Hematopoietic multipotent progenitor cell treated with erythropoietin and hydrocortisone succinate and interleukin-3 and kit ligand, for 17 days (in vitro differentiated cells): Measurements from ENCODE around the gene PARVA.

Experiments
- DNase-seq: peaks from one replicate; pipeline ENCODE4 v3.0.0-alpha.2; 2015; ENCODE audit warnings: low spot score

PARVA gene

DNA sequence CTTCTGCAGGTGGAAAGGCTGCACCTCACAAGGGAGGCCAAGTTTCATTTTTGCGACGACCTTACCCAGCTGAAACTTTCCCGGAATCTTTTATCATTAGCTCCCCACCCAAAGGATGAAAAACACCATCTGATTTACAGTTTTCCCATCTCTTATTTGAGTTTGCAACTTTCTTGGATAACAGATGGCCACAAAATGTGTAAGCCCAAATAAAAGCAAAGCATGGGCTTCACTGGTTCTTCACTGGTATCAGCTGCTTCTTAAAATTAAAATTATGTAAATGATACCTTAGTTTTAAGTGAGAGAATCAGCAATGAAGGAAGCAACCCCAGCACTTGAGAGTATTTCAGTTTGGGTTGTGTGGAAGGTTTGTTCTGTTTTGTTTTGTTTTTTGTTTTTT lies 55.8 kb downstream of the PARVA start:
- DNase-seq: no peak

DNA sequence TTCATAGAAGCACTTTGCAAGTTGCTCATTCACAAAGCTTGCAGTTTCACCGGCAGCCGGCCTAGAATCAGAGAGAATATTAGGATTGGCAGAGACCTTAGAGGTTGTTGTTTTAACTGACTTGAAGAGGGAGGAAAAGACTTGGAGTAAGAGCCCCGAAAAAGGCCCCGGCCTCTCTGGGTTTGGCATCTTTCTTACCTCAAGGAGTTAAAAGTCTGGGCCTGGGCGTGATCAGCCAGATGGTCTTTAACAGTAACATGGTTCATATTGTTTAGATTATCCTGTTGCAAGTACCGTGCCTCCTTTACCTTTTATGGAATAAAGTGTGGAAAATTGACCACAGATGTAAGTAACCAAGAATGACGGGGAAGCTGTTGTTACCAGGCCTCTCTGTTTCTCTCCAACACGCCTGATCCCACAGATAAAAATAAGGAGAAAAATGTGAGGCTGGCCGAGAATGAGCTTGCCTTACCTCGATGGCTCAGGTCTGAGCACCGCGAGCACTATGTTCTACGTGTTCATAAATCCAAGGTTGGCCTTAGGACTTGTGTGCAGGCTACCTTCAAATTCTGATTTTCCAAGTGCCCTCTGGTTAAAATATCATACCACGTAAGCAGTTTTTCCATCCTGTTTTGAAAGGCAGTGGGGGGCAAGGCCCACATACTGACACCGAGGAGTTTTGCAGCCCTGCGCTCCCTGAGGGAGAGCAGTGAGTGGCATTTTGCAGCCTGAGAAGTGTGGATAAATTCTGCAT lies 56.4 kb downstream of the PARVA start:
- no peak for DNase-seq

DNA sequence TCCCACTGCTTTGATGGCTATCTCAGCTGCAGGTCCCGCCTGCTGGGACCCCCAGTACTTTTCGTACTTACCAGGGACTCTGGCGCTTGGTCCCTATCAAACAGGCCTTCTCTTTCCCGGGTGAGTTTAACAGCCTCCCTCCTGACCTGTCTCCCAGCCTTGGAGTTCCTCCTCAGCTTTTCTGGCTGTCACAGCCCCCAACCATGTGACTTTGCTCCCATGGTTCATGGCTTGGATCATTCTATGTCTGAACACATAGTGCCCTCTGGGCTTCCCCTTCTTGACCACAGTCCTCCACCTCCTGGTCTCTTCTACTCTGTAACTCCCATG lies 56.9 kb downstream of the PARVA start:
- DNase-seq: no peak

DNA sequence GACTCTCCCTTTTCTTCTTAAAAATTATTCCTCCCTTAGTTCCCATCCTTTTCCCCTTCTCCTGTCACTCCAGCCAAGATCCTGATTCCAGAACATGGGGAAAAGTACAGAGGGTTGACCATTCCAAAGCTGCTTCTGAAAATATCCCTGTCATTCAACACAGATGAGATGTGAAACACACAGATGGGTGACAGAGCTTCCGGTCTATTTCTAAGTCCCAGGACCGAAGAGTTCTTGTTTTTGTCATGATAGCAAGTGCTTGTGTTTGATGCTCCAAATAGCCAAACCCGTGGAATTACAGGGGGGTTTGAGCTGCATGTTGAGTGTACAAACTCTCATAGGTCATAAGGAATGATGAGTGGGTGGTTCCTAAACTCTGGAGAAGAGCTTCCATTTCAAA lies 57.9 kb downstream of the PARVA start:
- DNase-seq: no peak

DNA sequence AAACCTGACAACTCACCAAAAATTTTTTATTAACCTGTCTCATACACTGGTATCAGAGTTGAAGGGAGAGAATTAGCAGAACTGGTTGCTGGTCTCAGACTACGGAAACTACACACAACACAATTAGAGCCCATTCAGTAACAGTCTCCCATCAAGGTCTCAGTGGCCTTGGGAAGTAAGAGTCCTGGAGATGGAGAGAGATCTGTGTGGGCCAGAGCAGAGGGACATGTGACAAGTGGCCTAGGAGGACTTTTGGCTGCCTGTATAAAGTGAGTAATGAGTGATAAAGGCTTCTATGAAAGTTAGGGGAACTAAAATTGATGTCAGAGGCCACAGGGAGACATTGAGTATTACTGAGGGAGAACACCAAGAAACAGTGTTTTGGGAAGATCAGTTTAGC lies 58.9 kb downstream of the PARVA start:
- DNase-seq: no peak

DNA sequence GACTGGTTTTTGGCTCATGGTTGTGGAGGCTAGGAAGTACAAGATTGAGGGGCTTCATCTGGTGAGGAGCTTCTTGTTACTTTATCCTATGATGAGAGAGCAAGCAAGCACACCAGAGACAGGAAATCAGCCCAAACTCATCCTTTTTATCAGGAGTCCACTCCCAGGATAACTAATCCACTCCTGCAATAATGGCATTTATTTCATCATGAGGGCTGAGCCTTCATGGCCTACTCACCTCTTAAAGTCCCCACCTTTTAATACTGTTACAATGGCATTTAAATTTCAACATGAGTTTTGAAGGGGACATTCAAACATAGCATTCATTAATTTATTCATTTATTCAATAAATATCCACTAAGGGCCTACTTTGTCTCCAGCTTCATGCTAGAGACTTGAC lies 60.9 kb downstream of the PARVA start:
- DNase-seq: no peak

DNA sequence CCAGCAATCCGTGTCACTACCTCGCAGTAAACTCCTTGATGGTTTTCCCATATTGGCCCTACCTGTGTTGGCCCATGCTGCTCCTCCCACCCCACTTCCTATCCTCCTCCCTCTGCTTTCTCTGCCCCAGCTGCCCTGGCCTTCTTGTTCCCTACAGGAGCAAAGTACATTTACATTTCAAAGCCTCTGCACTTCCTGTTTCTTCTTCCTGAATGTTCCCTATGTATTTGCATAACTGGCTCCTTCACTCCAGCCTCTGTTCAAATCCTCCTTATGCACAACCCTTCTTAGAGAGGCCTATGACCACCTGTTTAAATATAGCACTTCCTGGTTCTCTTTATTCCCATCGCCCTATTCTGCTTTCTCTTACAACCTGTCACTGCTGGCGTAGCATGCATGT lies 62.2 kb downstream of the PARVA start:
- no peak for DNase-seq

DNA sequence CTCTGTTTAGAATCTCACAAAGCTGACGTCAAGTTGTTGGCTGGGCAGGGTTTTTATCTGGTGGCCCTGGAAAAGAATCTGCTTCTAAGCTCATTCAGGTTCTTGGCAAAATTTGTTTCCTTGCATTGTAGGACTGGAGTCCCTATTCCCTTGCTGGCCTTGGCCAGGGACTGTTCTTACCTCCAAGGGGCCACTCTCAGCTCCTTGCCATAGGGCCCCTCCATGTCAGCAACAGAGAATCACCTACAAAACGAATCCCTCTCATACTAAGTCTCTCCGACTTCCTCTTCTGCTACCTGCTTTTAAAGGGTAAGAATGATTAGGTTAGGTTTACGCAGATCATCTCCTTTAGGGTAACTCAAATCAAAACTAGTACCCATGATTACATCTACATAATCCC lies 63.2 kb downstream of the PARVA start:
- no peak for DNase-seq

DNA sequence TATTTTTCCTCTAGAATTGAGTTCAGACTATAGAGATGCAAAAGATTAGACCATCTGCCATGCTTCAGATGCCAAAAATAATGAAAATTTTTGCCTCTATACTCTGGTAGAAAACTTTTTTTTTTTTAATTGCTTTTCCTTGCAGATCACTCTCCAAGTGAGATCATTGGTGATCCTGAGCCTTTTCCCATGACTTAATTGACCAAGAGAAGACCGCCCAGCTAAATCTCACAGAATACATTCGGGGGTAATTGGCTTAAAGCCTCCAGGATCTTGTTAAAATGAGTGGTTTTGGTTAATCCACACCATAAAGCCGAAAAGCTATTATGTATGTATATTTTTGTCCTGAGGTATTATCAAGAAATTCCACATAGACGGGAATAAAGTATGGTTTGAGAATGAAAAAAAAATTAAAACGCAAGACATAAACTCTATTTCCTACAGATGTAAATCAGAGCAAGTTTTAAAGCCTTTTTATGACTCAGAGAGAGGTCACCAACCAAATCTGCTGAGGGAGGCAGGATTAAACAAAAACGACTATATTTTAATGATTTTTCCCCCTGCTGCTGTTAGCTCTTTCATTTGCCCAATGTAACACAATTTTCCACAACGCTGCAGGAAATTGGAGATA lies 64.0 kb downstream of the PARVA start:
- DNase-seq: no peak

DNA sequence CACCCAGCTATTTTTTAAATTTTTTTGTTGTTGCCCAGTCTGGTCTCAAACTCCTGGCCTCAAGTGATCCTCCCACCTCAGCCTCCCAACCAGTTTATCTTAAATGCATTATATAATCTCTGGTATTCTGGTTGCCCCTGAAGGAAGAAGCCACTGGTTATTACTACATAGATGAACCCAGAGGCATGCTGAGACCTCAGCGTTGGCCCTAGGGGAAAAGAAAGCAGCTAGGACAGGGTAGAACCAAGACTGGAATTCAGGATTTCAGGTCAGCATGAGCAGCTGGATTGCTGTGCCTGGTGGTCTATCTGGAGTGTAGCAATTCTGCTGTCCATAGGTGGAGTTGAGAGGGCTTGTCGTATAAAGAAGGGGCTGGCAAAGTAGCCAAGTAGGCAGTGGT lies 67.2 kb downstream of the PARVA start:
- no peak for DNase-seq

DNA sequence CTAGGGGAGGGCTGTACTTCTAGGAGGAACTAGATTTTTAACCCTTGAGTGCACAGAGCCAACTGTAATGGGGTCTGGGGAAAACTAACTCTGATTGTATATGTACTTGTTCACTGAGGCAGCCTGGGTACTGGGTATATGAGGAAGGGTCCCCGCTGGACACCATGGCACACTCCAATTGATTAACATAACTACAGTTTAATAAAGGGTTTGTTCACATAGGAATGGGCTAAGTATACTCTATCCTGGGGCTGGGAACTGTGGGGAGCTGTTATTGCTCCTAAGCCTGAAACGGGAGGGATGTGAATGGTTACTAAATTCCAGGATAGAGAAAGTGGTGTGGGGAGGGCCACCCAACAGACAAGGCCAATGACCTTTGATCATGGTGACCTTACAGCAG lies 67.6 kb downstream of the PARVA start:
- no peak for DNase-seq

DNA sequence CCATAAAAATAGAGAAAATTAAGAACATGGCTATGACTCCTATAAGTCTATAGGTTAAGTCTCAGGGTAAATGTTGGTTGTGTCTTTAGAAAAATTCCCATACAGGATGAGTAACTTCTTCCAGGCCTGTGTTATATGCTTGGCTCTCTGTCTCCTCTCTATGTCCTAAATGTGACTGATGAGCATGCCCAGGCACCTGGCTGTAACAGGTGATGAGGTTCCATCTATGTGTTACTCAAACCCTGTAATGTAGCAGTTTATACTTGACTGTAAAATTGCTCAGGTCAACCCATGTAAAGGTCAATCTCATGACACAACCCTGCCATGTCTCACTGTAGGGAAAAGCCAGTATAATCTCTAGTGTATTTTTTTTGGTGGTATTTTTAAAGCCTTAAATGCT lies 69.5 kb downstream of the PARVA start:
- DNase-seq: no peak

DNA sequence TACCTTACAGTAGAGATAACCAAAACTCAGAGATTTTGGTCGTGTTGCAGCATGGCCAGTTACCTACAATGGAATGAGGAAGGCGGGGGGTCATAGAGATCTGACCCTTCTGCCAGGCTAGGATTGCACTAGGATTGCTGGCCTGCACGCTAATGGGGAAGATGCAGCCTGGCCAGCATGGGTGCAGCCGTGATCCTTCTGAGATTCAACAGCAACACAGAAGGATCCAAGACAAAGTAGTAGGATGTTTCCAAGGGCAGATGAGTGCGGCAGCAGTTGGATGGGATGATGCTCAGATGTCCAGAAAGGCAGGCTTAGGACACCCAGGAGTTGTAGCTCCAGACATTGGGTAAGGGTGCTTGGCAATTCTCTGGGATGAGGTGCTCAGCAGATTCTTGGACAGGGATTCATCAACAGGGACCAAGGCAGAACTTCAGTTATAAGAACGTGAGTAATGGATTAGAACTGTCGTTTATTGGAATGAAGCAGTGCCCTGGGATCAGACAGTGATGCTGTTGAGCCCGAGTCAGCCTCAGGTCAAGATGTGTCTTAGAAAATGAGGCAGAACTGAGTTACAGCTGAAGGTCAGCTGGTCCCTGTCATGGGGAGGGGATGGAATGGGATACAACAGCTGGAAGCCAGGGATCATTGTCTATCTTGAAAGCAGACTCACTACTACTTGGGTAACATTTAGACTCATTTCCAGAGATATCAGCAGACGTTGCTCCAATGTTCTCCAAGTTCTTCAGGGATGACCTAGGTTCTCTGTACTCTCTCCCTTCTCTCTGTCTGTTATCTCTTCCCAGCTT lies 71.0 kb downstream of the PARVA start:
- no peak for DNase-seq

DNA sequence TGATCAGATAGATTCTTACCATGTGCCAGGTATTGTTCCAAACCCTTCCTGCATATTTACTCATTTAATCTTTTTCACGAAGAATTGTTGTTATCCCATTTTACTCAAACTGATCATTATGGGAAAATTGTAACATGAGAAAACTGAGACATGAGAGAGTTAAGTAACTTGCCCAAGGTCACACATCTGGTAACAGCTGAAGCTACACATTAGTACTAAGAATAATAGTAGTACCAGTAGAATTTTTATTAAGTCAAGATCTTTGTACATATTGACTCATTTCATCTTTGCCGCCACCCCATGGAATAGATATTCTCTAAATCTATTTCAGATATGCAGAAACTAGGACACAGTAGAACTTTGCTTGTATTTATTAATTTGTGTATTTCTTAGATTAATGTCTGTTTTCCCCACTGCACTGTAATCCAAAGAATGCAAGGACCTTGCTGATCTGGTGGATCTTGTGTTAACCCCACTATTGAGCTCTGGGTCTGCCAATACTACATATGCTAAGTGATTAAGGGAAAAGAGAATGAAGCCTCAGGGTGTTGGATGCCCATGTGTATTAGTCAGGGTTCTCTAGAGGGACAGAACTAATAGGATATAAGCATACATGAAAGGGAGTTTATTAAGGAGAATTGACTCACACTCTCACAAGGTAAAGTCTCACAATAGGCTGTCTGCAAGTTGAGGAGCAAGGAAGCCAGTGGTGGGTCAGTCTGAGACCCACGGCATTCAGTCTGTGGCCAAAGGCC lies 72.8 kb downstream of the PARVA start:
- no peak for DNase-seq

DNA sequence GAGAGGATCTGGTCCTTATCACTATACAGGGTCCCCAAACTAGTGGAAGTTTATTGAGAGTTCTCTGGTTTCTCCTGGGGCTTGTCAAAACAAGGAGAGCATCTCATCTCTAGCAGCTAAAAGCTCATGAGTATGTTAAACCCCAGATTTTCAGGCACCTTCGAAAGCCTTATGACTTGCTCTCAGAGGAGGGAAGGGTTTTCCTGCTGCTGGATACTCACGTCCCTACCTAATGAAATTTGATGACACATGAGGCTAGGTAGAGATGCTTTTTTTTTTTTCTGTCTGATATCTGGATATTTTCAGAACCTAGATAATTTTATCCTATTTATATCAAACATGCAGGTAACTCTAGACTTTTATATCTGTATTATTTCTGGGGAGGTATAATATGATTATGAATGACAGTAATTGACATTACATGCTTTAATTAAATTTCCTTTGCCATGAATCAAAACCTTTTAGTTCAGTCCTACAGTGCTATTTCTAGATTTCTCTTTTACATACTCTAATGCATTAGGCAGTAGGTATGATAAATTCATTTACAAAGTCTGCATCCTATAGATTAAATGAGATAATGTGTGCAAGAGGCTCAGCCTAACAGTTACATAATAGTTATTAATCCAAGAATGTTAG lies 73.9 kb downstream of the PARVA start:
- DNase-seq: no peak

DNA sequence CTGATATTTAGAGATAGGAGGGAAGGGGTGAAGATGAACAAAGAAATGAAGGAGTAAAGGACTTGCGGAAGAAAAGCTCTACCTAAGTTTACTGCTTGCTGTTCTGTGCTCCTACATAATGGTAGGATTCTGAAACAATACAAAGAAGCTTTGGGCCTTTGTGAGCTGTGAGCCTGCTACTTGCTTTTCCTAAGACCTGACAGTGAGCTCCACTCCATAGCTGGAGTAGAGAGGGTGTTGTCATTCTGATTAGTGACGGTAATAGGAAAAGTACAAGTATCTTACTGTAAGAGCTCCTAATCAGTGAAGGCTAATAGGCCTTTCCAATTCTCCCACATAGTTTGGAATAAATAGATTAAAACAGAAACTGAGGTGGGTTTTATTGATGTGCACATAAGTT lies 75.9 kb downstream of the PARVA start:
- no peak for DNase-seq

DNA sequence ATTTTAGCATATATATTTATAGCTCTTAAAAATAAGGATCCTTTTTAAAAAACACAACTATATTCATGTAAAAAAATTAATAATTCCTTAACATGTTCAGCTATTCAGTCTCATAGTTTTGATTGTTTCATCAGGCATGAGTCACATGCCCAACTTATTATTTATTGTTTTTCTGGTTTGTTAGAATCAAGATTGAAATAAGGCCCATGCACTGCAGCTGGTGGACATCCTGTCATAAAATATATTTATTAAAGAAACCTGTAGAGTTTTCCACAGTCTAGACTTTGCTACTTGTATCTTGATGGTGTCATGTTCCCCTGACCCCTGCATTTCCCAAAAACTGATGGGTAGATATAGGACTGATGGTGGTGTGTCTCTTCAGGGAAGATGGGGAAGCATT lies 77.4 kb downstream of the PARVA start:
- no peak for DNase-seq

DNA sequence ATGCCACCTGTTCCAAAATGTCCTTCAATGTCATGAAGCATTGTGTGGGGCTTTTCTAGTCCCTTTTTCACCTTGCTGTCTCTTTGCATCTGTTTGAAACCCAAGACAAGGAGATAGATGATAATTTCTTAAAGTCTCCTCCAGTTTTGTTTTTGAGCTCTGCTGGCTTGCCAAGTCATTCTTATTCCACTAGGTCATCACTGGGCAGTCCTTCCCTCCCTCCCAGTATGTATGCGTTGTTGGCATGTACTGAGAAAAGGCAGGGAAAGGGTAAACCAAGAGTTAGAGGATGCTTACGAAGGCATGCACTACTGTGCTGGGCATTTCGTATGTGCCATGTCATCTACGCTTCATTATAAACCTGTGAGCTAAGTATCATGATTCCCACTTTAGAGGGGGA lies 78.6 kb downstream of the PARVA start:
- DNase-seq: no peak

DNA sequence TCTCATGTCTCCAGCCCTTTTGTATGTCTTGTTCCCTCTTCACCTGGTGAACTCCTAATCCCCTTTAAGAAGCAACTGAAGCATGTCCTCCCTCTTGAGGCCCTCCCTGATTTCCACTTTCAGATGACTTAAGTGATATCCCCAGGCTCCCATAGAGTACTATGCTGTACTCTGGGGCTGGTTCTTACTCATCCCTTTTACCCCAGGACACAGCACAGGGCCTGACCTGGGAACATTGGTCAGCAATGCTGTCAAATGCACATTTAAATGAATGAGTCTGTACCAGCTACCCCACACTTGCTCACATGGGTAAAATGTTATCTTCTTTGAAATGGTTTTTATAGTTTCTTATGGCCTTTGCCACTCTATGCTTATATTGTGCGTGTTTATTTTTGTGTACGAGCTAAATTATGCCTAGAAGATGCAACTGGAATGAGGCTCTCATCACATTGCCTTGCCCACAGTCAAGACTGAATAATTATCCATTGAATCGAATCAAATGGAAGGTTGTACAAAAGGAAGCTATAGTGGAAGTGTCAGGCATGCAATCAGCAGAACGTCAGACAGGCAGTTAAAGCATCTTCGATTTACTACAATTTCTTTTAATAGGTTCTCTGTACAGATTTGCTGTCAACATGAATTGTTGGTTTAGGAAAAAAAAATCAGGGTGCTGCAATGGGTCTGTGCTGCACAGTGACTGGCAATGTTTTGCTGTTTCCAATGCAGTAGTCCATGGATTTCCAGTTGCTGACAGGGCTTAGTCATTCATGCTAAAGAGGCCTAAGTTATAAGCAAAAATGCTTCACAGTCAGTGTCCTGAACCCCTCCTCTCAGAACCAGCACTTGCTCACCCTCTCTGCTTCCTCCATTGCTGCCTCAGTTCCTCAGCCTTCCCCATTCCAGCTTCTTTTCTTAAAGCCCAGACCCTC lies 79.5 kb downstream of the PARVA start:
- no peak for DNase-seq

DNA sequence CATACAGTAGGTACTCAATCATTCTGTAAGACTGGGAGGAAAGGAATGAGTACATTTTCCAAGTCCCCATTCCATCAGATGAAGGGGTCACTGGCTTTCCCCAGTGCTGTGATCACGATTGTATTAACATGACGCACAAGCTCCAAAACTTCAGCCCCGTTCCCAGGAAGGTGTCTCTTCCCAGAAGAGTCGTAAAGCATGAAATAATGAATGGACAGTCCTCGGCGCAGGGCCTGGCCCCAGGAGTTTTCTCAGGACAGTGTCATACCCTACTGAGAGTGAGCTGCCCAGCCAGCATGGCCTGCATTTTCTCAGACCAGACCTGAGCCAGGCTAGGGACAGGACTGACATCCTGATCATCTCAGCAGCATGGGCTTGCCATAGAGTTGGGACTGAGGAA lies 80.7 kb downstream of the PARVA start:
- no peak for DNase-seq

DNA sequence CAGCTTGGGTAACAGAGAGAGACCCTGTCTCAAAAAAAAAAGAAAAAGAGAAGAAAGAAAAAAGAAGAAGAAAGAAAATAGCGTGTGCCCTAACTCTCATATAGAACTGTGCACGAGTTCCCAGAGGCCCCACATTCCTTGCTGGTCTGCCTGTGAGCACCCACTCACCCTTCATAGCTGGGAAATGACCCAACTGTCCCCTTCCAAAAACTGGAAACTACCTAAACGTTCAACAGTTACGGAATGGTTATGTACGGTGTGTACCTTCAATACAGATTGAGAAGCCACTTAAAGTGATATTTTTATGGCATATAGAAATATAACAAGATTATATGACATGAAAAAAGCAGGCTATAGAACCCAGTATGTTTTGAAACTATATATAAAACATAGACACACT lies 82.0 kb downstream of the PARVA start:
- DNase-seq: no peak
